GM21723 (cell line): ENCODE data around the gene YEATS4.

Experiments
- ATAC-seq: cut with Tn5 transposase; IDR thresholded peaks from one replicate; pipeline ENCODE4 v1.9.1; 2021; ENCODE audit warnings: mild to moderate bottlenecking, moderate library complexity; ENCODE audit not compliant: unreplicated experiment

YEATS4 gene

GRCh38 chr12:69341328-69341727, 18.2 kb upstream of the YEATS4 start:
- no peak for ATAC-seq

GRCh38 chr12:69342421-69342820, 17.1 kb upstream of the YEATS4 start:
- no peak for ATAC-seq

- no peak for ATAC-seq
These were observed 16.2 kb upstream of the YEATS4 start for GRCh38 chr12:69343357-69343756.

- ATAC-seq, result no peak
These were observed 15.5 kb upstream of the YEATS4 start for GRCh38 chr12:69343885-69344612.

GRCh38 chr12:69345077-69345476, 14.5 kb upstream of the YEATS4 start:
- ATAC-seq, result no peak

GRCh38 chr12:69345742-69346141, 13.8 kb upstream of the YEATS4 start:
- ATAC-seq, result no peak

- ATAC-seq, result no peak
These were observed 11.2 kb upstream of the YEATS4 start, which contains the start of gene LYZ for GRCh38 chr12:69348162-69348938. LYZ (plus strand) TSS chr12:69348381; CDS start chr12:69348409, 28 bp downstream.

- ATAC-seq, result no peak
These were observed 9.4 kb upstream of the YEATS4 start for GRCh38 chr12:69350002-69350626.

GRCh38 chr12:69350777-69351176, 8.8 kb upstream of the YEATS4 start:
- no peak for ATAC-seq

- ATAC-seq, result no peak
These were observed 7.9 kb upstream of the YEATS4 start for GRCh38 chr12:69351462-69352236.

- no peak for ATAC-seq
These were observed 6.6 kb upstream of the YEATS4 start for GRCh38 chr12:69352904-69353303.

- ATAC-seq, result no peak
These were observed 5.4 kb upstream of the YEATS4 start for GRCh38 chr12:69354172-69354555.

GRCh38 chr12:69354556-69355187, 4.9 kb upstream of the YEATS4 start:
- ATAC-seq, result no peak

GRCh38 chr12:69355363-69356028, 4.0 kb upstream of the YEATS4 start:
- ATAC-seq, result no peak

GRCh38 chr12:69360348-69360672, 767 bp downstream of the YEATS4 start:
- no peak for ATAC-seq

GRCh38 chr12:69366796-69367195, 7.3 kb downstream of the YEATS4 start:
- ATAC-seq, result no peak

GRCh38 chr12:69368171-69368570, 8.6 kb downstream of the YEATS4 start:
- ATAC-seq, result no peak

GRCh38 chr12:69383074-69383473, 23.5 kb downstream of the YEATS4 start:
- ATAC-seq, result no peak

GRCh38 chr12:69385038-69385437, 25.5 kb downstream of the YEATS4 start:
- ATAC-seq, result no peak

- ATAC-seq, result no peak
These were observed 27.4 kb downstream of the YEATS4 start for GRCh38 chr12:69386921-69387320.
